Kidney (tissue), 14 donors: ENCODE data around the gene JAM3. TPM values are rescaled to one million over a fixed set of nuclear protein-coding genes. Genes with fewer than 3 reads are reported as not detected.

Source experiments
- DNase-seq, 5 donors: peaks; one replicate each; pipeline ENCODE4 v3.0.0-alpha.2; 2013 to 2020
- FAIRE-seq: peaks from 2 replicates; lab custom pipeline; 2012; peaks lifted over from hg19 to GRCh38; lab: Jason Lieb, UNC
- H3K27ac ChIP-seq, 2 donors: one replicate each; pipeline ENCODE4 v1.7.0; 2013; ENCODE audit warnings: low read depth in 2 of 2, low read length in 2 of 2, inconsistent platforms in 1 of 2
- H3K27me3 ChIP-seq: one replicate; pipeline ENCODE4 v1.7.1; 2013; ENCODE audit warnings: low read length, inconsistent platforms; ENCODE audit not compliant: control insufficient read depth, insufficient read depth
- H3K36me3 ChIP-seq, 3 donors: one replicate each; pipeline versions ENCODE4 v1.7.0 to v1.7.1; 2013; ENCODE audit warnings: low read length in 3 of 3, control low read depth in 1 of 3, inconsistent platforms in 1 of 3; ENCODE audit not compliant: insufficient read depth in 3 of 3, control insufficient read depth in 2 of 3
- H3K4me1 ChIP-seq, 3 donors: one replicate each; pipeline versions ENCODE4 v1.7.0 to v1.7.1; 2013; ENCODE audit warnings: low read length in 3 of 3, inconsistent platforms in 1 of 3, low read depth in 1 of 3; ENCODE audit not compliant: control insufficient read depth in 2 of 3, insufficient read depth in 2 of 3
- H3K4me3 ChIP-seq, 3 donors: one replicate each; pipeline versions ENCODE4 v1.7.0 to v1.8.1; 2013; ENCODE audit warnings: low read length in 3 of 3, control low read depth in 1 of 3, inconsistent platforms in 1 of 3
- H3K9ac ChIP-seq, 3 donors: one replicate each; pipeline versions ENCODE4 v1.7.0 to v1.7.1; 2013; ENCODE audit warnings: low read length in 3 of 3, control low read depth in 1 of 3, inconsistent platforms in 1 of 3
- H3K9me3 ChIP-seq, 3 donors: one replicate each; pipeline versions ENCODE4 v1.7.0 to v1.7.1; 2013; ENCODE audit warnings: low read length in 3 of 3, control low read depth in 1 of 3, inconsistent platforms in 1 of 3; ENCODE audit not compliant: control insufficient read depth in 2 of 3, insufficient read depth in 1 of 3
- intact Hi-C: fragments of 100-400 bp; cut with DNase I; formaldehyde crosslinking; loops from one replicate; pipeline ENCODE4 v1.11.1; 2022
- polyA plus RNA-seq: library from polyadenylated mRNA; stranded (reverse); fragments of 350-450 nt; fragmentation: Illumina TruSeq; extraction: RNeasy Lipid Tissue Mini Kit (QIAGEN cat#74804); gene quantifications from one replicate; pipeline ENCODE4 v1.2.3, GENCODE V29; 2014; ENCODE audit warnings: low read depth, low replicate concordance; ENCODE audit not compliant: insufficient read depth
- total RNA-seq: library from RNA; stranded (reverse); fragmentation: NEBNext Ultra II Directional; extraction: Animal tissue kit (Norgen Biotek cat#: 25700); gene quantifications from one replicate; pipeline ENCODE4 v1.2.1, GENCODE V29; 2021
- TF ChIP-seq, protein P1 (sequence below): IDR thresholded peaks from 3 replicates; pipeline ENCODE4 v1.5.1; 2012; ENCODE audit warnings: mild to moderate bottlenecking, moderate library complexity, borderline replicate concordance; ENCODE audit not compliant: insufficient read depth; ENCODE audit errors: extremely low read depth
- donor health status: control.
- donor health status: control.
- donor health status: control.
- donor health status: control.
- donor health status: control.
- donor health status: DM: yes; HTN: yes; CAD: no.
- donor health status: Normal renal cell carcinoma (clear cell type).

The JAM3 gene
- total and polyA plus RNA-seq, 2 donors from 2014 or later, result 13.3 to 19.5 TPM

- H3K4me1 ChIP-seq, result peaks cover 3 to 18% (median 5%) of the 10 kb centered on the region in 3 donors
- TF ChIP-seq, protein P1, sequence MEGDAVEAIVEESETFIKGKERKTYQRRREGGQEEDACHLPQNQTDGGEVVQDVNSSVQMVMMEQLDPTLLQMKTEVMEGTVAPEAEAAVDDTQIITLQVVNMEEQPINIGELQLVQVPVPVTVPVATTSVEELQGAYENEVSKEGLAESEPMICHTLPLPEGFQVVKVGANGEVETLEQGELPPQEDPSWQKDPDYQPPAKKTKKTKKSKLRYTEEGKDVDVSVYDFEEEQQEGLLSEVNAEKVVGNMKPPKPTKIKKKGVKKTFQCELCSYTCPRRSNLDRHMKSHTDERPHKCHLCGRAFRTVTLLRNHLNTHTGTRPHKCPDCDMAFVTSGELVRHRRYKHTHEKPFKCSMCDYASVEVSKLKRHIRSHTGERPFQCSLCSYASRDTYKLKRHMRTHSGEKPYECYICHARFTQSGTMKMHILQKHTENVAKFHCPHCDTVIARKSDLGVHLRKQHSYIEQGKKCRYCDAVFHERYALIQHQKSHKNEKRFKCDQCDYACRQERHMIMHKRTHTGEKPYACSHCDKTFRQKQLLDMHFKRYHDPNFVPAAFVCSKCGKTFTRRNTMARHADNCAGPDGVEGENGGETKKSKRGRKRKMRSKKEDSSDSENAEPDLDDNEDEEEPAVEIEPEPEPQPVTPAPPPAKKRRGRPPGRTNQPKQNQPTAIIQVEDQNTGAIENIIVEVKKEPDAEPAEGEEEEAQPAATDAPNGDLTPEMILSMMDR, result no peak
- no peak for FAIRE-seq
- intact Hi-C loops, result loop anchor here (10.0 kb wide), 1 partner anchor 84 kb away; the partner anchor contains the start of gene IGSF9B
- H3K4me3 ChIP-seq, result no peak overlapping the region
- H3K36me3 ChIP-seq, result no peaks in the 10 kb centered on the region
- DNase-seq, result peak in 1 of 5 donors; percentile 69
- H3K27me3 ChIP-seq, result no peaks in the 10 kb centered on the region
- H3K27ac ChIP-seq, result no peak overlapping the region
- no peaks in the 10 kb centered on the region for H3K9me3 ChIP-seq
- no peak overlapping the region for H3K9ac ChIP-seq
Observed at GRCh38 chr11:134038897-134039470, 29.9 kb upstream of the JAM3 start.

- TF ChIP-seq, protein P1, result no peak
- Histone ChIP-seq H3K4me1 (peaks cover 3 to 12% (median 5%) of the 10 kb centered on the region in 3 donors), H3K4me3 (no peak overlapping the region), H3K9ac (no peak overlapping the region), H3K36me3 (no peaks in the 10 kb centered on the region), H3K27me3 (no peaks in the 10 kb centered on the region), H3K9me3 (no peaks in the 10 kb centered on the region), H3K27ac (no peak overlapping the region)
- FAIRE-seq (no peak), DNase-seq (no peak)
- intact Hi-C loops, result loop anchor here (10.0 kb wide), 1 partner anchor 85 kb away; the partner anchor contains the start of gene IGSF9B
Observed at GRCh38 chr11:134039726-134040385, 29.0 kb upstream of the JAM3 start.

DNA sequence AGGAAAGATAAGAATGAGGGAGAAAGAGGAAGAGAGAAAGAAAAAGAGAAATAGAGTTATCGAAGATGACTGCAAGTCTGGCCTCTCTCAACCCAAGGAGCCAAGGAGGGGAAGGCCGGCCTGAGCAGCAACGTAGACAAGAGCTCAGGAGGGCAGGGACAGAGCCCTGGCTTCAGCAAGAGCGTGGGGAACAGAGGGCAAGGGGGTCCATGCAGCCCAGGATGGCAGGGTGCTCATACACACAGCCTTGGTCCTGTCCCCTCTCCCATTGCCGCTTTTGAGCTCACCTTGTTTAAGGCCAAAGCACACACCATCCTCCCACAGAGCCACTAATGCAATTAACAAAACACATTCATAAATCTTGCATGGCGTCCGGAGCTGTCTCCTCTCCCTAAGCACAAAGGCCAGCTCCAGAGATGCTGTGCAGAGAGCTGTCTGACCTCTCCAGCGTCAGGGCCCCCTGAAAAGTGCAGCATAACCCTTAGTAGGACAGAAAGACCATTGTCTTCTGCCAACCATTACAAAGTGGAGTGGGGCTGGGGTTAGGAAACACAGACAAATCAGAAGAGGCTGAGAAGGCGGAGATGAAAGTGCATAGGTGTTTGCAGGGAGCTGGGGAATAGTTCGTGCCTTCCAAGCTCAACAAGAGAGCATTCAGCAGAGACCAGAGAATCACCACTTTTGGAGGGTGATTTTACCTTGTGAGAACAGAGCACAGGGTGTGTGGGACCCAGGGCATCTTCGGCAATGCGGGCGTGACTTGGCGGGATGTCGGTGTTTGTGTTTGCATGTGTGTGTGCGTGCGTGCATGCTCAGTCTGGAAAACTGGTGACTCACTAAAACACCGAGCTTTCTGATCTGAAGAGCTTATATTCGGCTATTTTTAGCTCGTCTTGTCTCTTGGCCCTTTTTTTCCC is 28.2 kb upstream of the JAM3 start:
- Histone ChIP-seq H3K4me3 (no peak overlapping the region), H3K27me3 (no peaks in the 10 kb centered on the region), H3K9ac (no peak overlapping the region), H3K36me3 (no peaks in the 10 kb centered on the region), H3K27ac (no peak overlapping the region), H3K9me3 (no peaks in the 10 kb centered on the region), H3K4me1 (peaks cover 3 to 12% (median 5%) of the 10 kb centered on the region in 3 donors)
- TF ChIP-seq, protein P1, result no peak
- DNase-seq (peak; percentile 46 to 69 (median 55)), FAIRE-seq (no peak)
- intact Hi-C loops, result no loop called here
